HepG2 (cell line): ENCODE results near the gene TTLL1. TPM values are rescaled to one million over a fixed set of nuclear protein-coding genes. Genes with fewer than 3 reads are reported as not detected.

Experiments used
- ATAC-seq: fragments of 200-7000 bp; cut with Tn5 transposase; 3 replicates; pipeline ENCODE4 v1.9.1; 2020; ENCODE audit warnings: mild to moderate bottlenecking, moderate library complexity
- BruUV-seq: library from RNA; stranded (reverse); fragments of 400-500 nt; replicated peaks from 2 replicates; lab custom pipeline; 2021; lab: Mats Ljungman, UMichigan
- CTCF ChIA-PET: fragments of 300-600 bp; formaldehyde crosslinking; extraction: SDS; loops from one replicate; lab custom pipeline; 2021; ENCODE audit warnings: low total read pairs, inconsistent platforms, low intra/inter-chr PET ratio; lab: Yijun Ruan, JAX
- POLR2A ChIA-PET: fragments of 350-600 bp; sonication (Branson Sonifier 250); formaldehyde crosslinking; loops from one replicate; lab custom pipeline; 2020; ENCODE audit warnings: antibody characterized with exemption, inconsistent platforms; lab: Yijun Ruan, JAX
- DNase-seq: peaks from one replicate; pipeline ENCODE4 v3.0.0-alpha.2; 2015; ENCODE audit warnings: low spot score
- FAIRE-seq: peaks from 3 replicates; lab custom pipeline; 2011; peaks lifted over from hg19 to GRCh38; lab: Jason Lieb, UNC
- H2AFZ ChIP-seq: one replicate; pipeline ENCODE4 v1.6.1; 2011; ENCODE audit warnings: low read length, inconsistent platforms
- H3K27ac ChIP-seq: fragments of 300-600 bp; 3 replicates; pipeline ENCODE4 v1.8.0; 2011; ENCODE audit warnings: mixed run types, mild to moderate bottlenecking, mixed read lengths, low read length, inconsistent platforms; ENCODE audit not compliant: insufficient read depth; ENCODE audit errors: extremely low read length
- H3K27me3 ChIP-seq, 2 experiments: fragments of 200-600 bp in 1 of 2; 2 replicates in 1 of 2; 3 replicates in 1 of 2; pipeline versions ENCODE4 v1.6.0 to v1.8.0; 2011; ENCODE audit warnings: low read length in 2 of 2, mild to moderate bottlenecking in 2 of 2, moderate library complexity in 2 of 2, inconsistent platforms in 1 of 2; ENCODE audit not compliant: insufficient read depth in 2 of 2, control insufficient read depth in 1 of 2
- H3K36me3 ChIP-seq, 2 experiments: fragments of 200-600 bp in 1 of 2; replicated peaks in 1 of 2; 2 replicates in 1 of 2; 3 replicates in 1 of 2; pipeline versions ENCODE4 v1.5.1 to v1.8.0; 2011; ENCODE audit warnings: low read length in 2 of 2, inconsistent platforms in 1 of 2; ENCODE audit not compliant: insufficient read depth in 2 of 2, control insufficient read depth in 1 of 2
- H3K4me1 ChIP-seq: 2 replicates; pipeline ENCODE4 v1.5.1; 2012; ENCODE audit warnings: low read length, inconsistent platforms; ENCODE audit not compliant: insufficient read depth
- H3K4me2 ChIP-seq: 2 replicates; pipeline ENCODE4 v1.6.0; 2011; ENCODE audit warnings: low read depth, low read length, inconsistent platforms
- H3K4me3 ChIP-seq, 3 experiments: fragments of 200-600 bp in 1 of 3; sonication (generic), shearing (Covaris generic) in 1 of 3; replicated peaks in 1 of 3; 2 replicates each; pipeline ENCODE4 v1.5.1; 2011 to 2016; ENCODE audit warnings: low read length in 3 of 3, inconsistent platforms in 2 of 3, low read depth in 2 of 3, mild to moderate bottlenecking in 2 of 3, control low read depth in 1 of 3, mixed read lengths in 1 of 3; ENCODE audit not compliant: insufficient read depth in 1 of 3
- H3K79me2 ChIP-seq: one replicate; pipeline ENCODE4 v1.6.1; 2011; ENCODE audit warnings: low read length, inconsistent platforms; ENCODE audit not compliant: insufficient read depth
- H3K9ac ChIP-seq: 2 replicates; pipeline ENCODE4 v1.6.0; 2011; ENCODE audit warnings: mild to moderate bottlenecking, low read depth, low read length, inconsistent platforms; ENCODE audit not compliant: insufficient read depth
- H3K9me3 ChIP-seq: 2 replicates; pipeline ENCODE4 v1.5.1; 2012; ENCODE audit warnings: mild to moderate bottlenecking, low read length
- H4K20me1 ChIP-seq: 2 replicates; pipeline ENCODE4 v1.6.0; 2011; ENCODE audit warnings: inconsistent platforms, mild to moderate bottlenecking, low read length, moderate library complexity; ENCODE audit not compliant: insufficient read depth
- AGO1 ChIP-seq: fragments of 200-400 bp; formaldehyde crosslinking; IDR thresholded peaks from 2 replicates; pipeline ENCODE4 v1.6.1; 2017; ENCODE audit warnings: mild to moderate bottlenecking, low read depth, low read length, moderate library complexity; ENCODE audit not compliant: poor library complexity, severe bottlenecking
- PATZ1 ChIP-seq: sonication (generic); formaldehyde crosslinking; IDR thresholded peaks from 2 replicates; pipeline ENCODE4 v1.4.0; 2020; ENCODE audit warnings: missing genetic modification reagents
- ZIK1 ChIP-seq: sonication (generic); formaldehyde crosslinking; IDR thresholded peaks from 2 replicates; pipeline ENCODE4 v1.5.0; 2020; ENCODE audit warnings: mild to moderate bottlenecking, low read depth, missing genetic modification reagents, borderline replicate concordance
- ZSCAN31 ChIP-seq: sonication (generic); formaldehyde crosslinking; IDR thresholded peaks from 2 replicates; pipeline ENCODE4 v1.5.0; 2020; ENCODE audit warnings: low read depth, mild to moderate bottlenecking, missing genetic modification reagents
- WGBS: methylation state at CpG from one replicate; pipeline ENCODE4 v1.1.6; 2017; ENCODE audit warnings: low lambda C conversion rate; 5-methylcytosine and 5-hydroxymethylcytosine counted together
- in situ Hi-C: cut with HindIII; loops from 2 replicates; pipeline ENCODE4 v1.10.0; 2017; ENCODE audit warnings: low pct_unique_long_range_greater_than_20kb; ENCODE audit not compliant: extremely low pct_ligation_motif_present
- intact Hi-C: fragments of 100-400 bp; cut with micrococcal nuclease; formaldehyde crosslinking; loops from one replicate; pipeline ENCODE4 v1.10.0; 2022; ENCODE audit not compliant: unreplicated experiment
- polyA plus RNA-seq, 8 experiments: library from polyadenylated mRNA; depleted of rRNA in 3 of 8; stranded (reverse) in 7 of 8; unstranded in 1 of 8; fragments of >200 nt; fragmentation: Illumina TruSeq in 4 of 8; extraction: Trizol in 4 of 8; gene quantifications; 2 replicates each; pipeline versions ENCODE4 v1.2.1 to v1.2.3, GENCODE V29; 2011 to 2016; ENCODE audit warnings: low read depth in 4 of 8, missing spikeins in 1 of 8, mixed read lengths in 1 of 8; ENCODE audit not compliant: insufficient read depth in 1 of 8
- total RNA-seq, 5 experiments: library from RNA; depleted of rRNA; stranded (reverse); fragments of >200 nt; fragmentation: Illumina TruSeq; extraction: Trizol; gene quantifications; 2 replicates each; pipeline ENCODE4 v1.2.3, GENCODE V29; 2016; ENCODE audit warnings: low read depth in 1 of 5
- TF ChIP-seq, protein P1 (sequence below): sonication (generic); formaldehyde crosslinking; IDR thresholded peaks from 2 replicates; pipeline ENCODE4 v1.4.0; 2020; ENCODE audit warnings: mild to moderate bottlenecking, missing genetic modification reagents

The TTLL1 gene
- total and polyA plus RNA-seq, 2 of the 13 experiments (the other 11 are each of a cell fraction or from before 2014, with no cell fraction given) = 1.6 to 5.3 TPM

GRCh38 chr22:43002202-43002586 is 87.0 kb downstream of the TTLL1 start:
- no peak for ATAC-seq
- POLR2A ChIA-PET = interaction anchor here (1.3 to 7.3 kb wide), 3 partner anchors 9 to 16 kb away, joined by 3 to 101 read pairs (median 30); partner anchors contain the start of gene PACSIN2
- in situ Hi-C loops (no loop called here), intact Hi-C loops (no loop called here)
- H3K4me3 ChIP-seq = no peak overlapping the region
- peaks cover 98% of the 10 kb centered on the region for H3K4me1 ChIP-seq
- 59% methylated on average over 5 of the region's 5 CpGs for WGBS
- H3K27me3 ChIP-seq = no peaks in the 10 kb centered on the region
- CTCF ChIA-PET = no interaction called here
- peaks cover 46% of the 10 kb centered on the region for H4K20me1 ChIP-seq
- no TSS peak for BruUV-seq
- DNase-seq = no peak
- H3K9me3 ChIP-seq = no peaks in the 10 kb centered on the region
- peak overlapping the region; percentile 60 for H3K27ac ChIP-seq
- no peak for FAIRE-seq
- TF ChIP-seq AGO1 (no peak), ZSCAN31 (CRISPR knock-in tag) (no peak), PATZ1 (CRISPR knock-in tag) (no peak), ZIK1 (no peak)
- TF ChIP-seq, protein P1, sequence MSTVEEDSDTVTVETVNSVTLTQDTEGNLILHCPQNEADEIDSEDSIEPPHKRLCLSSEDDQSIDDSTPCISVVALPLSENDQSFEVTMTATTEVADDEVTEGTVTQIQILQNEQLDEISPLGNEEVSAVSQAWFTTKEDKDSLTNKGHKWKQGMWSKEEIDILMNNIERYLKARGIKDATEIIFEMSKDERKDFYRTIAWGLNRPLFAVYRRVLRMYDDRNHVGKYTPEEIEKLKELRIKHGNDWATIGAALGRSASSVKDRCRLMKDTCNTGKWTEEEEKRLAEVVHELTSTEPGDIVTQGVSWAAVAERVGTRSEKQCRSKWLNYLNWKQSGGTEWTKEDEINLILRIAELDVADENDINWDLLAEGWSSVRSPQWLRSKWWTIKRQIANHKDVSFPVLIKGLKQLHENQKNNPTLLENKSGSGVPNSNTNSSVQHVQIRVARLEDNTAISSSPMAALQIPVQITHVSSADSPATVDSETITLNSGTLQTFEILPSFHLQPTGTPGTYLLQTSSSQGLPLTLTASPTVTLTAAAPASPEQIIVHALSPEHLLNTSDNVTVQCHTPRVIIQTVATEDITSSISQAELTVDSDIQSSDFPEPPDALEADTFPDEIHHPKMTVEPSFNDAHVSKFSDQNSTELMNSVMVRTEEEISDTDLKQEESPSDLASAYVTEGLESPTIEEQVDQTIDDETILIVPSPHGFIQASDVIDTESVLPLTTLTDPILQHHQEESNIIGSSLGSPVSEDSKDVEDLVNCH (CRISPR knock-in tag) = no peak
- H3K4me2 ChIP-seq = peak overlapping the region; percentile 16; the same call in 1 of the 2 replicates
- H3K36me3 ChIP-seq = no peaks in the 10 kb centered on the region; a peak in 2 of 5 replicates
- H3K9ac ChIP-seq = no peak overlapping the region
- H3K79me2 ChIP-seq = peaks cover 97% of the 10 kb centered on the region
- no peak overlapping the region for H2AFZ ChIP-seq
